ENCODE data around the gene LANCL1.
A peak's percentile ranks its signal among the peaks of the same experiment; 100 is the strongest.

LANCL1 gene

GRCh38 chr2:210476194-210477128 lies at the start of gene LANCL1:
Gene LANCL1 (minus strand): TSS chr2:210476759. CDS start chr2:210476396, 363 bp downstream.
- H3K36me3 Mint-ChIP-seq, result peaks cover 16% of the 10 kb centered on the region
- H3K4me3 Mint-ChIP-seq, result peak within 1 kb of the TSS; percentile 98
- H3K27me3 Mint-ChIP-seq, result no peaks in the 10 kb centered on the region
- H3K27ac Mint-ChIP-seq, result peak within 1 kb of the TSS; percentile 97
- no peaks in the 10 kb centered on the region for H3K9me3 Mint-ChIP-seq
- DNase-seq, result peak; percentile 89
- CTCF ChIA-PET, result no interaction called here
- H3K4me1 Mint-ChIP-seq, result peaks cover 38% of the 10 kb centered on the region

GRCh38 chr2:210524533-210524932 lies 48.0 kb upstream of the LANCL1 start:
- CTCF ChIA-PET, result interaction anchor here (0.8 kb wide), 1 partner anchor 21 kb away, joined by 3 read pairs; no protein-coding TSS in a partner anchor
- Mint-ChIP-seq H3K27me3 (no peaks in the 10 kb centered on the region), H3K36me3 (no peaks in the 10 kb centered on the region), H3K9me3 (no peaks in the 10 kb centered on the region), H3K4me1 (peaks cover 1% of the 10 kb centered on the region), H3K4me3 (no peak overlapping the region), H3K27ac (no peak overlapping the region)
- no peak for DNase-seq

GRCh38 chr2:210523650-210524289 lies 47.2 kb upstream of the LANCL1 start:
- Mint-ChIP-seq H3K4me1 (peaks cover 3% of the 10 kb centered on the region), H3K4me3 (no peak overlapping the region), H3K9me3 (no peaks in the 10 kb centered on the region), H3K27ac (no peak overlapping the region), H3K27me3 (no peaks in the 10 kb centered on the region), H3K36me3 (no peaks in the 10 kb centered on the region)
- CTCF ChIA-PET, result interaction anchor here (0.8 kb wide), 1 partner anchor 21 kb away, joined by 3 read pairs; no protein-coding TSS in a partner anchor
- DNase-seq, result no peak

- peaks cover 3% of the 10 kb centered on the region for H3K4me1 Mint-ChIP-seq
- no peaks in the 10 kb centered on the region for H3K9me3 Mint-ChIP-seq
- DNase-seq, result no peak
- H3K36me3 Mint-ChIP-seq, result no peaks in the 10 kb centered on the region
- H3K27ac Mint-ChIP-seq, result no peak overlapping the region
- CTCF ChIA-PET, result no interaction called here
- no peaks in the 10 kb centered on the region for H3K27me3 Mint-ChIP-seq
- no peak overlapping the region for H3K4me3 Mint-ChIP-seq
Observed at GRCh38 chr2:210522399-210522798, 45.8 kb upstream of the LANCL1 start.

GRCh38 chr2:210519594-210519993 lies 43.0 kb upstream of the LANCL1 start:
- Mint-ChIP-seq H3K9me3 (no peaks in the 10 kb centered on the region), H3K4me3 (no peak overlapping the region), H3K36me3 (no peaks in the 10 kb centered on the region), H3K4me1 (peaks cover 3% of the 10 kb centered on the region), H3K27me3 (no peaks in the 10 kb centered on the region), H3K27ac (no peak overlapping the region)
- no peak for DNase-seq
- CTCF ChIA-PET, result no interaction called here

GRCh38 chr2:210517264-210517663 lies 40.7 kb upstream of the LANCL1 start:
- no peak for DNase-seq
- H3K27me3 Mint-ChIP-seq, result no peaks in the 10 kb centered on the region
- no peaks in the 10 kb centered on the region for H3K9me3 Mint-ChIP-seq
- CTCF ChIA-PET, result no interaction called here
- no peak overlapping the region for H3K27ac Mint-ChIP-seq
- H3K4me3 Mint-ChIP-seq, result no peak overlapping the region
- no peaks in the 10 kb centered on the region for H3K36me3 Mint-ChIP-seq
- H3K4me1 Mint-ChIP-seq, result peaks cover 3% of the 10 kb centered on the region

- Mint-ChIP-seq H3K9me3 (no peaks in the 10 kb centered on the region), H3K36me3 (no peaks in the 10 kb centered on the region), H3K27ac (no peak overlapping the region), H3K4me1 (peaks cover 3% of the 10 kb centered on the region), H3K27me3 (no peaks in the 10 kb centered on the region), H3K4me3 (no peak overlapping the region)
- CTCF ChIA-PET, result interaction anchor here (1.7 kb wide), 1 partner anchor 11 kb away, joined by 5 read pairs; no protein-coding TSS in a partner anchor
- DNase-seq, result no peak
Observed at GRCh38 chr2:210515911-210516310, 39.4 kb upstream of the LANCL1 start.

- H3K4me1 Mint-ChIP-seq, result no peaks in the 10 kb centered on the region
- H3K27ac Mint-ChIP-seq, result no peak overlapping the region
- peaks cover 12% of the 10 kb centered on the region for H3K27me3 Mint-ChIP-seq
- CTCF ChIA-PET, result interaction anchor here (0.7 to 2.0 kb wide), 9 partner anchors 8 to 399 kb away, joined by 3 to 7 read pairs (median 4); no protein-coding TSS in a partner anchor
- no peak overlapping the region for H3K4me3 Mint-ChIP-seq
- no peaks in the 10 kb centered on the region for H3K36me3 Mint-ChIP-seq
- peaks cover 3% of the 10 kb centered on the region for H3K9me3 Mint-ChIP-seq
- DNase-seq, result no peak
Observed at GRCh38 chr2:210503725-210504191, 27.2 kb upstream of the LANCL1 start.

- CTCF ChIA-PET, result interaction anchor here (0.8 to 1.5 kb wide), 10 partner anchors 9 to 73 kb away, joined by 3 to 7 read pairs (median 4); no protein-coding TSS in a partner anchor
- peak; percentile 39 for DNase-seq
- Mint-ChIP-seq H3K36me3 (no peaks in the 10 kb centered on the region), H3K9me3 (peaks cover 3% of the 10 kb centered on the region), H3K27ac (no peak overlapping the region), H3K27me3 (peaks cover 13% of the 10 kb centered on the region), H3K4me3 (no peak overlapping the region), H3K4me1 (no peaks in the 10 kb centered on the region)
Observed at GRCh38 chr2:210503001-210503623, 26.6 kb upstream of the LANCL1 start.

- Mint-ChIP-seq H3K4me1 (no peaks in the 10 kb centered on the region), H3K27ac (no peak overlapping the region), H3K9me3 (peaks cover 2% of the 10 kb centered on the region), H3K36me3 (no peaks in the 10 kb centered on the region), H3K27me3 (peaks cover 4% of the 10 kb centered on the region), H3K4me3 (no peak overlapping the region)
- no peak for DNase-seq
- CTCF ChIA-PET, result interaction anchor here (1.3 kb wide), 1 partner anchor 10 kb away, joined by 4 read pairs; no protein-coding TSS in a partner anchor
Observed at GRCh38 chr2:210496512-210496911, 20.0 kb upstream of the LANCL1 start.

GRCh38 chr2:210493528-210493927 lies 17.0 kb upstream of the LANCL1 start:
- no peak overlapping the region for H3K4me3 Mint-ChIP-seq
- H3K9me3 Mint-ChIP-seq, result no peaks in the 10 kb centered on the region
- no peaks in the 10 kb centered on the region for H3K36me3 Mint-ChIP-seq
- no peak for DNase-seq
- H3K4me1 Mint-ChIP-seq, result no peaks in the 10 kb centered on the region
- H3K27me3 Mint-ChIP-seq, result no peaks in the 10 kb centered on the region
- CTCF ChIA-PET, result no interaction called here
- H3K27ac Mint-ChIP-seq, result no peak overlapping the region

- CTCF ChIA-PET, result interaction anchor here (1.5 kb wide), 1 partner anchor 36 kb away, joined by 4 read pairs; no protein-coding TSS in a partner anchor
- DNase-seq, result no peak
- H3K27ac Mint-ChIP-seq, result no peak overlapping the region
Observed at GRCh38 chr2:210481601-210482175, 5.1 kb upstream of the LANCL1 start.

GRCh38 chr2:210480764-210481163 lies 4.2 kb upstream of the LANCL1 start:
- Mint-ChIP-seq H3K27me3 (no peaks in the 10 kb centered on the region), H3K9me3 (peaks cover 9% of the 10 kb centered on the region), H3K4me3 (no peak overlapping the region), H3K27ac (no peak overlapping the region), H3K4me1 (peaks cover 30% of the 10 kb centered on the region), H3K36me3 (peaks cover 4% of the 10 kb centered on the region)
- DNase-seq, result no peak
- CTCF ChIA-PET, result interaction anchor here (1.5 kb wide), 1 partner anchor 35 kb away, joined by 4 read pairs; no protein-coding TSS in a partner anchor

More at GRCh38 chr2:210481601-210482175, 5.1 kb upstream of the LANCL1 start:
- no peaks in the 10 kb centered on the region for H3K27me3 Mint-ChIP-seq
- H3K4me3 Mint-ChIP-seq, result no peak overlapping the region
- peaks cover 25% of the 10 kb centered on the region for H3K4me1 Mint-ChIP-seq
- no peaks in the 10 kb centered on the region for H3K36me3 Mint-ChIP-seq
- H3K9me3 Mint-ChIP-seq, result peaks cover 9% of the 10 kb centered on the region

All from activated naive CD4-positive, alpha-beta T cell treated with anti-CD3 and anti-CD28 coated beads, Interleukin-2, amount 10 ng/mL, durations not matched to agents 7 days and 5 days (primary cell).